HG03432 (cell line): ENCODE measurements around the gene RARRES2.
"Not testable (repeated sequence)": the region's sequence is repeated elsewhere in the genome, so short reads cannot be mapped to it uniquely, and the experiment has no call there.

Source experiments
- ATAC-seq: cut with Tn5 transposase; IDR thresholded peaks from one replicate; pipeline ENCODE4 v1.9.1; 2021; ENCODE audit warnings: mild to moderate bottlenecking, moderate library complexity; ENCODE audit not compliant: unreplicated experiment

RARRES2 gene

DNA sequence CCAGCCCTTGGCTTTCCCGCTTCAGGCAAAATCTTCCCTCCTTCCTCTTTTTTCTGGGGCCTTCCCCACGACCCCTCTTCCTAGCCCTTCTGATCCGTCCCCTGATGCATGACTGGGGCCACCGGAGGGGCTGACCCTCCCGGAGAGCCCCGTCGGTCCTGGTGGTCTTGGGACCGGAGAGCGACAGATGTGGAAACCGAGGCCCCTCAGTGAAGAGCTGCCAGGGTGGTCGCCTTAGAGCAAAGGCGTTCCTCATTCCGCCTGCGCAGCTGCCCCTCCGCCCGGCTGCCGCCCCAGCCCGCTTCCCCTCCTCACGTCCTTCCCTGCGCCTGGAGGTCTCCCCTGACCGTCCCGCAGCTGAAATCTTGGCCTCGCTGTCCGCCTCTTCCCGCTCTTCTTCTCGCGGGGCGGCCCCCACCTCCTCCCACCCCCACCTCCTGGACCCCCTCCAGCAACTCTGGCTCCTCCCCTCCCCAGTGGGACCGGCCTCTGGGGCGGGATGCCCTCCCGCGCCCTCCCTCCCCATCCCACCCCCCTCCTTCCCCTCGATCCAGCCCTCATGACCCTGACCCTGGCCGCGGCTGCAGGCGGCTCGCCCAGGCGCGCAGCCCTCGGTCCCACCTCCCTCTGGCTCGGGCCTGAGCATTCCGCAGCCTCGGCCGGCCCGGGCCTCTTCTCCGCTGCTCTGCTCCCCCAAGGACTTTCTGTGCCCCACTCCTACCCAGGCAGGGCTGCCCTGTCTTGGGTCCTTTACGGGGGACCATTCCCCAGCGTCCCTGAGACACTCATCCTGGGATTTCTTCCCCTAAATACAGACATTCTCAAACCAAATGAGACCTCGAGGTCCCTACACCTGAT, at the start of gene RARRES2:
RARRES2 (minus strand) TSS at position 367 of the 858 bp plus-strand sequence. CDS start 1,020 bp downstream, outside the sequence.
- no peak for ATAC-seq

DNA sequence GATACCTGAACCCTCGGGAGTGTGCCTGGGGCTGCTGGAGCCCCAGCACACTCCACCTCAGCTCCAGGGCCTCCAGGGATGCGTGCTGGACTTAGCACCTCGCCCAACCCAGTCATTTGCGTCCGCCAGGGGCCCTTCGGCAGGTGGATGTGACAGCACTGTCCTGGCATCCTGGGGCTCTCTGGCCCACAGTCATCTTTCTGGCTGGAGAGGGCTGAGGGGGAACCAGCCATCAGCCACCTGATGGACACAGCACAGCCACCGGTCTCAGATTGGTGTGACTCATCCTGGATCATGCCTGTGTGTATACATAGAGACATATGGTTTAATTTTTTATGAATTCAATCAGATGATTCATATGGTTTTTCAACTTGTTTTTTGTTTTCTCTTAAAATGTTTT, 48.8 kb upstream of the RARRES2 start:
- no peak for ATAC-seq

DNA sequence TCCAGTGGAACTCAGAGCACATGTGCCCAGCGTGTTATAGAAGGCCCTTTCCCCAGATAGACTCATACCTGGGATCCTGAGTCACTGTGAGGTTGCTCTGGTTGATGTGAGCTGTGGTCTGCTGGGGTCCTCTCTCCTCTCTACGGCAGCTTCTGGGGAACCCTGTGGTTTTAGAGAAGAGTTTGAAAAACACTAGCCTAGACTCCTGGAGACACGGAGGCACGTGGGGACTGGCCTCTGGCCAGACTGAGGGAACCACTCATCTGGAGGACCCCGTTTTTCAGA, 48.0 kb upstream of the RARRES2 start:
- no peak for ATAC-seq

DNA sequence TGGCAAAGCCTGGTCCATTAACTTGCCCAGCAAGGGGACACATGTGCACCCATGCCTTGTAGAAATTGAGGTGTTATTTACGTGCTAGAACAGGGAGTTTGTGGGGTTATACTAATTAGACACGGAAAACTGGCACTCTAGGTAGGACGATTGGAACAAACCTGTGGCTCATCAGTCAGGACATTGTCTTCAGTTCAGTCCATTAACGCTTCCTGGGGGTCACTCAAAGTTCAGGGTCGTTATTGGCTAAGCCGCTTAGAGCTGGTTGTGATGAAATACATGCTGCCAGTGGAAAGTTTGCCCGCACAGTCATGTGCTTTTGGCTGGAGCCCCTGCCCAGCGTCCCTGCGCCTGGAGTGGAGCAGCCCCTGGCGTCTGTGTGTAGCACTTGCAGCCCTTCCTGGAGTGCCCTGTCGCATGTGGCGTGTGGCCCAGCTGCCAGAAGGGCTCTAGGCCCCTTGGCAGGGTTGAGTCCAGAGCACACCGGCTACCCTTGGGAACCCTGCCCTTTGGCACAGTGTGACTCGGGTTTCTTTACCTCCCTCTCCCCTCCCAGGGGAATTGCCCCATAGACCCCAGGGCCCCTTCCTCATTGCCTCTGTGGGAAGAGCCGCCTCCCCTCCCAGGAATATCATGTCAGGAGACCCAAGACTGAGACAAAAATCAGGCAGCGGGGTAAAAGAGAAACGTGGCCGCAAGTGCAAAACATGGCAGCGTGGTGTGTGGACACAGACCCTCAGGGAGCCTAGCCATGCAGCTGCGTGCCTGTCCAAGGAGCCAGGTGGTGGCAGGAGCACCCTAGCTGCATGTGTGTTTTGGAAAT, 47.5 kb upstream of the RARRES2 start:
- no peak for ATAC-seq

DNA sequence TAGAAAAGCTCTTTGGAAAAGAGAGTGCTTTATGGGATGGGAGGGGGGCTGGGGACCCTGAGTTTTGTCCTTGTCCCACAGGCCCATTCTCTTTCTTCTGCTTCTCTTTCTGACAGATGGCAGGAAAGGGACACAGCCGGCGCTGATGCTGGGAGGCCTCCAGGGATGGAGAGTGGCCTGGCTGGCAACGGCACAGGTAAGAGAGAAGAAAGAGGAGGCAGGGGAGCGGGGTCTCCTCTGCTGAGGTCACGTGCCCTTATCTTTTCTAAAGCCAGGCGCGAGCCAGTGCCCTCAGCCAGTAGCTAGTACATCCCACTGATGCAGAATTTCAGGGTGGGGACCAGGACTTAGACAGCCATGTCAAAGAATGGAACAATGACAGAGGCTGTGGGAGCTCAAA, 46.9 kb upstream of the RARRES2 start:
- no peak for ATAC-seq

DNA sequence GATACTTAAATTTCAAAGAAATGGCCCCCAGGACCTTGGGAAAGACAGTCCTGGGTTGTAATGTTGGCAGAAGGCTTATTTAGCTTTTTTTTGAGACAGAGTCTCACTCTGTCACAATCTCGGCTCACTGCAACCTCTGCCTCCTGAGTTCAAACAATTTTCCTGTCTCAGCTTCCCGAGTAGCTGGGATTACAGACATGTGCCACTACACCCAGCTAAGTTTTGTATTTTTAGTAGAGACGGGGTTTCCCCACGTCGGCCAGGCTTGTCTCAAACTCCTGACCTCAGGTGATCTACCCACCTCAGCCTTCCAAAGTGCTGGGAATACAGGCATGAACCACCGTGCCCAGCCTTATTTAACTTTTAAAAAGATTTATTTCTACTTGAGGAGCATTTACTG, 44.5 kb upstream of the RARRES2 start:
- ATAC-seq: not testable (repeated sequence)

DNA sequence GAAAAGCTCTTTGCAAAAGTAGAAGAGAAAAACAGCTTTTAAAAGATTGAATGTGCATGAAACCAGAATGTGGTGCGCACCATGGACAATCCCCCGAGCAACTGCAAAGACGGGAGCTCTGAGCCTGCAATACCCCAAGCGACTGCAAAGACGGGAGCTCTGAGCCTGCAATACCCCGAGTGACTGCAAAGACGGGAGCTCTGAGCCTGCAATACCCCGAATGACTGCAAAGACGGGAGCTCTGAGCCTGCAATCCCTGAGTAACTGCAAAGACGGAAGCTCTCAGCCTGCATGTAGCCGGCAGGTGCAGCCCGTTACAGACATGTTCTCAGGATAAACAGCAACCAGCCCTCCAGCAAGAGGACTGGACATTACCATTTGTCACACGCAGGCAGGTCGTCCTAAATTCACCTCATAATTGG, 43.9 kb upstream of the RARRES2 start:
- no peak for ATAC-seq

DNA sequence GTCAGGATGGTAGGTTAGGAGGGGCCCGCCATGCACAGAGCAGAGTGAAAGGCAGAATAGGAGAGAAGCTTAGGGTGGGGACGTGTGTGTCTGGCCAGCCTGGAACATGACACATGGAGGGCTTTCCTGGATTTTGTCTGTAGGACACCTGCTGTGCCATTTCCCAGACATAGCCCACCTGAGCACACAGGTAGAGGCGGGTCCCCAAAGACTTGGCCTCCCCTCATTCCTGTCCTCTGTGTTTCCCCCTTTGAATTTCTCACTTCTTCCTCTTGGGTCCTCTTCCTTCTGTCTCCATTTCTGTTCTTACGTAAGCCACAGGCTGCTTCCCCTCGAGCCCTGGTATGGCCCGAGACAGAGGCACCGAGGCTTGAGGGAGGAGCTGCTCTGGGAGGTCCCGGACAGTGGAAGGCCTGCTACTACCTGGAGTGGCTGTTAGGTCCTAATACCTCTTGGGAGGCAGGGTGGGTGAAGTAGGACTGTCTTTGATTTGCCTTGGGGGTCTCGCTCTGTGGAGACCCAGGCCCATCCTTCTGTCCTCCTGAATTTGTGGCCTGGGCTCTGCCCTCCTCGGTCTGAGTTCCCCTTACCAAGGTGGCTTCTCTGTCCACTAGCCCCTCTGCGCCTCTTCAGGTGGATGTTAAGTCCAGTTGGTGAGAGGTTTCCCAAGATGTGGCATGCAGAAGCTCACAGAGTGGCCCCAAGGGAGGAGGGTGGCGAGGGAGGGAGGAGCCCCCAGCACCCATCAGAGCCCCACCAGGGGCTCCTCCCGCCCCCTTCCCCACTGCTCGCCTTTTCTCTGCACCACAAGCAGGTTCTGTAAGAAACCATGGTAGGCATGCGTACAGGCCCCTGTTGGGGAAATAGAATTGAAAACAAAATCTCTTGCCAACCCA, 43.2 kb upstream of the RARRES2 start:
- ATAC-seq: no peak

DNA sequence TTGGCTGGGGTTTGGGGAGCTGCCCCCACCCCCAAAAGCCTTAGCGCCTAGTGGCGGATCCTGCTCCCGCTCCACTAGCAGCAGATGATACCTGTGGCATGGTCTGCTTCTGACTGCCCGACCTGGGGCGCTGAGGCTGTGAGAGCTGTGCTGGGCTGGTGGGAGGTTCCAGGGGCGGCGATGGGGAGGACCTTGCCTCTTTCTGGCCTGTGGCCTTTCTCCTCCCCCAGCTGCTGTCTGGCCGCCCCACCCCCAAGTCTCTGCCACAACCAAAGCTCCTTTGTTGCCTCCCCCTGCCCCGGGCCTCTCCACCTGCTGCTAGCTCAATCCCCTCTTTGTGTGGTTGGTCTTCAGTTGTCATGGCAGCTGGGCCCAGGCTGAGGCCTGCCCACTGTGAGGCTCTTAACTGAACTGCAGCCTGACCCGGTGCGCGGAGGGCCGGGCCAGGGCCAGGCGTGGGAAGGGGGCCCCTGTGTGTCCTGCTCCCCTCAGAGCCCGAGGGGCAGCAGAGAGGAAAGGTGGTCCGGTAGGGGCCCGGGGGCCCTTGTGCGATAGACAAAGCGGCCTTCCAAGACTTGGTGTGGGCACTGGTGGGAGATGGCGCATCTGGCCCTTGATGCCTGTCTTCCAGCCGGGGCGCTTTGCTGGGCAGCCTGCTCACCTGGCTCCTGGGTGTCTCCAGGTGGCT, 42.4 kb upstream of the RARRES2 start:
- no peak for ATAC-seq

DNA sequence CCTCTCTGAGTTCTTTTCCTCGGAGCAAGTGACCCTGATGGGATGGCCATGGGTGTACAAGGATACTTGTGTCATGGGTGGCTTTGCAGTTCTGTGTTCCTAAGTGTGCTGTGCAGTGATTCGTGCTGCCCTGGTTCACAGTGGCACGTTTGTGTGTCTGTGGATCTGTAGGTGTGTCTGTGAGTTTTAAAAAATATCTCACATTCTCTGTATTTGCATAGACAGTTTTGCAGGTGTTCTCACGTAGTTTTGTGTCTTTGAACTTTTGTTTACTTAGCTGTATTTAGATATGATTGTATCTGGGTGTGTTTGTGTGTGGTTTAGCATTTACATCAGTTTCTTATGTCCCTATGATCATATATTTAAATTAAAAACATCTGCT, 41.4 kb upstream of the RARRES2 start:
- ATAC-seq: no peak

DNA sequence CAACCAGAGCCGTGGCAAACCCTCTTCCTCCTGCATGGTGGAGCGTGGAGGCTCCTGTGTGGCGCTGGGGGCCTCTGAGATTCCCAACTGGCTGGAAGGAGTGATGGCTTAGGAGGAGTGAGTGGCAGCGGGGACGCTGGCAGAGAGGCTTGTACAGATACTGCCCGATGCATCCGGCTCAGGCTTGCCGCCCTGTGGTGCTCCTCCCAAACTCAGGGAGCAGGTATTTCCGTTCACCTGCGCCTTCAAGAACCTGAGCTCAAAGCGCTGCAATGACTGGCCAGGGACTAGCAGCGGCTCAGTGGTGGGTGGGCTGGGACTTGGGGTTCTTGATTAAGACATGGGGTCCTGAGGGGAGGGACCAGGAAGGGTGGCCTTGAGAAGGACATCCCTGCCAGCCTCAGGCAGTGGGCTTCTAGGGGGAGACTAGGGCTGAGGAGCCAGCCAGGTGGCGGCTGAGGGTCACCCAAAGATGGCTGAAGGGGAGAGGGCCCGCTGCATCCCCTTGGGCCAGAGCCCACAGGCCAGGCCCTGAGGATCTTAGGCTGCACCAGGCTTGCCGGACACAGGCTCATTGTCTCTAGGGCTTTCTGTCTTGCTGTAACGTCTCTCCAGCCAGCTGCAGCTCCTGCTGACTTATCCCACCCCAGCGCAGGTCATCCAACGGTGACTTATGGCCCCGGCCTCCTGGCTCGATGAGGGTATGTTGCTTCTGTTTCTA, 40.9 kb upstream of the RARRES2 start:
- no peak for ATAC-seq

DNA sequence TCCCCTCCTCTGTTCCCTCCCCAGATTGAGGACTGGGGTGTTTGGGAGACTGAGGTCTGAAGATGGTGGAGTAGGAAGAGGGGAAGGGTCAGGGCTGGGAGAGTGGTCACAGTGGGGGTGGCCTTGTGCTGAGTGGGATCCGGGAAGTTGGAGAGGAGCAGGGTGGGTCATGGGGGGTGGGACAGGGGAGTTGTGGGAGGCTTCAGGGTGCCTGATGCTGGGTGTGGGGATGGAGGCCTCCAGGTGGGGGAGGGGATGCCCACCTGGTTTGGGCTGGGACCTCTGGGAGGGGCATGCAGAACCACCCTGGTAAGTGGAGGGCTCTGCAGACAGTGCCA, 40.3 kb upstream of the RARRES2 start:
- ATAC-seq: no peak

DNA sequence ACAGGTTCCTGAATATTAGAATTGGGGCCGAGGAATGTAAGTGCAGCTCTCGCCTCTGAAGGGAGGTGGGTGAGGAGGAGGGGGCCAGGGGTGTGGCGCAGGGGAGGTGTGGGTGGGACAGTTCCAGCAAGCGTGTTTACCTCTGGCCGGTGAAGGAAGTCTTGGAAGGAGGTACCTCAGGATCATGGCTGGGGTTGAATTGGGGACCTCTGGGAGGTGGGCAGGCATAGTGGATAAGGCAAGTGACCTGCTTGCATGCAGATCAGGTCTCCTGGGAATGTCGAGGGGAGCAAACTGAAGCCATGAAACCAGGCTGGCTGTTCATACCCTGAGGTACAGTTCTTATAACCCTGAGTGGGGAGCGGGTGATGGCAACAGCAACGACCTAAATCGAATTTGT, 39.7 kb upstream of the RARRES2 start:
- no peak for ATAC-seq

DNA sequence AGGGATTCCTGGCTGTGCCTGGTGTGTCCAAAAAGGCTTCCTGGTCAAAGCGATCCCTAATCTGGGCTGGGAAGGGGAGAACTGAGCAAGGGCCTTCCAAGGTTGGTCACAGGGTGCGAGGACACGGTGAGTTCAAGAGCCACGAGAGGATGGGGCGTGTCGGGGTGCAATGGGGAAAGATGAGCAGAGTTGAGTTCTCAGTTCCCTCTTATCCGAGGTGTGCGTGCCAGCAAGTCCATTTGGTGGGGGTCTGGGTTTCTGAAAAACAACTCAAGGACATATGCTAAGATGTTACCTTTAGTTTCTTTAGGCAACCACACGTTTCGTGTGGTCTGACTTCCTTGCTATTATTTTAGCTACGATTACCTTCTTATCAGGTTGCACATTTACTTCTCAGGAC, 39.0 kb upstream of the RARRES2 start:
- peak; percentile 6 for ATAC-seq

DNA sequence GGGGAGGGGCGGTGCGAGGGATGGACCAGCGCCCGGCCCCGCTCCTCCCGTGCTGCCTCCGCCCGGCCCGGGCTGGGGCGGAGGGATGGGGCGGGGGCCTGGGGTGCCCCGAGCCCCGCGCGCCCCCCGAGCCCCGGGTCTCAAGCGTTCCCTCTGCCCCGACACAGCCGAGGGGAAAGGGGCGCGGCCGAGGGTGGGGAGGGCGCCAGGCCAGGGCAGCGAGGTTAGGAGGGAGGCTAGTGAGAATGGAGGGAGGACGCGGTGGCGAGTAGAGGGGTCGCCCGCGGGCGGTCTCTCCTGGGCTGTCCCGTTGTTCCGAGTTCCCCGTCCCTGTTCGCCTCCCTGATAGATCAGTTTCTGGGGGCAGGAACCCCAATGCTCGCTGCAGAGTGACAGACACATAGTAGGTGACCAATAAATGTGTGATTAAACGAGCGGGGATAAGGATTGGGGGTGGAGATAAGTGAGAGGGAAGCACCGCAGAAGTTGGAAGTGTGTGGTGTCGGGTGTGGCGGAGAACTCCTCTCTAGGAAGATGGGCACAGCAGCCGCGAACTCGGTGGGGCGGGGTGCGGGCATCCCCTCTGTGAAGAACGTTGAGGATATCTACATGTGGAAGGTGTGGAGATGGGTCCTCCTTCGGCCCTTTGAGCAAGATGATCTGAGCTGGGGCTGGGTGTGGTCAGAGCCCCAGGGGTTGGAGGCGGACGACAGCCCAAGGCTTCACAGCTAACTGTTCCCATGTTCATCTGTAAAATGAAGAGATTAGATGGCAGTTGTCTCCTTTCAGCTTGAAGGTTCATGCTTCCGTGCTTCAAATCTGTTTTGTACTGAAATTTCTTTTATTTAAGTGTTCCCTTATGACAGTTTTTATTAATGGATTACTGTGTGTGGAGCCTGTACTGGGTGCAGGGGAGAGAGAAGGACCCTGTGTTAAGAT, 38.3 kb upstream of the RARRES2 start:
- ATAC-seq: no peak

DNA sequence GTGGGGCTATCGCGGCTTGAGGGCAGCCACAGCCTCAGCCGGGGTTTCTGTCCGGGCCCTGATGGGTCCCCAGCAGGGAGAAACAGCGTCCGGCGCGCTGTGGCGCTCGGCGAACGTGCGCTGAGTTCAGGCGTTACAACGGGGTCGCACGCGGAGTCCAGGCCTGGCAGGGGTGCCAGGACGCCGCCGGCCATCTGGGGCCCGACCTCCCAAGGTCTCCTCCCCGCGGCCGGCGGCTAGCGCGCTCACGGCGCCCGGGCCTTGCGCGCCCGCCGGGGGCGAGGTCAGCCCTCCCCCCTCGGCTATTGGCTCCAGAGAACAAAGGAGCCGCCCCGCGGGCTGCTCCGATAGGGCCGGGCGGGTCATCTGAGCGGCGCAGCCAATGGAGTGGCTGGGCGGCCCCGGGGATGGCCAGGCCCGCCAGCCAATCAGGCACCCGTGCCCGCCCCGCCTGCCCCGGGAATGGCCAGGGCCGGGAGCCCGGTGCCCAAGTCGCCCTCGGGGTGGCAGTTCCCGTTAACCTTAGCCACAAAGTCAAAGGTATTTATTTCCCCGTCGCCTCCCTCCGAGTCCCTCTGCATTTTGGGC, 37.5 kb upstream of the RARRES2 start, which contains the start of gene ZNF775:
ZNF775 (plus strand) TSS at position 478 of the 588 bp plus-strand sequence. CDS start 9,141 bp downstream, outside the sequence.
- ATAC-seq: peak; percentile 80

DNA sequence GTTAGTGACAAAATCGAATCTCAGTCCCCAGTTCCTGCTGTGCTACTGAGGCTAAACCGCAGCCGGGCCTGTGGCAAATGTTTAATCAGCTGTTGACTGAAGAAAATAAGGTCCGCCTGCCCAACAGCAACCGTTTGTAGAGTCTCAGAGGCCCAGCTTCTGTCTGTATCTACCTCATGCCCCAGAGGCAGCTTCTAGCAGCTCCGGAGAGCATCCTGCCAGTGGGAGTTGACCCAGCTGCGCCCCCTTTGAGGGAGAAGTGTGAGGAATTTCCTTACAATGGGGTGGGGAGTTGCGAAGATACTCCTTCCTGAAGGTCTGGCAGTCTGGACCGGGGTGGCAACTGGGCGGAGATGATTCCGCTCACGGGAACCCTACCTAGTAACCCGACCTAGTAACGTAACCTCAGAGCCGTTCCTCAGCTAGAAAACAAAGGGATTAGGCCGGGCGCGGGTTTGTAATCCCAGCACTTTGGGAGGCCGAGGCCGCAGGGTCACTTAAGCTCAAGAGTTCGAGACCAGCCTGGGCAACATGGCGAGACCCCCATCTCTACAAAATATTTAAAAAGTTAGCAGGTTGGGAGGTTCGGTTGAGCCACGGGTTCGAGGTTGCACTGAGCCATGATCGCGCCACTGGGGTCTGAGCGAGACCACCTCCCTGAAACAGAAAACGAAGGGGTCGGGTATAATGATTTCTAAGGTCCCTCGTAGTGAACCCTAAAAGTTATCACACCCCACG, 36.9 kb upstream of the RARRES2 start:
- peak; percentile 10 for ATAC-seq

DNA sequence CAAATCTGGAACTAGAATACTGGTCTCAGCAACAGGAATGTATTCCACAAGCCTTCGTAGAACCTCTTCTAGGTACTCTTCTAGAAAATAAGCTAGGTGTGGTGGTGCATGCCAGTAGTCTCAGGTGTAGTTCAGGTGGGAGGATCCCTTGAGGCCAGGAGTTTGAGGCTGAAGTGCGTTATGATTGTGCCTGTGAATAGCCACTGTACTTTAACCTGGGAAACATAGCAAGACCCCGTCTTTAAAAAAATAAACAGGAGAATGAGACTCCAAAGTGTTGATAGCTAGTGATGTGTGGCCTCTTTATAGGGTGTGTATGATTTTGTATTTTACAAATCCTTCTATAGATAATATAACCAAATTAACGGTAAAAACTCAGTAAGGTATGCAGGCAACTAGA, 36.2 kb upstream of the RARRES2 start:
- no peak for ATAC-seq
